HG03354 (cell line): ENCODE data around the gene PEX11G.

Source experiments
- ATAC-seq: cut with Tn5 transposase; IDR thresholded peaks from one replicate; pipeline ENCODE4 v1.9.1; 2021; ENCODE audit warnings: mild to moderate bottlenecking; ENCODE audit not compliant: unreplicated experiment, poor library complexity, severe bottlenecking

PEX11G gene

GRCh38 chr19:7522072-7522922 lies 33.5 kb upstream of the PEX11G start, which contains the start of gene MCOLN1:
MCOLN1 (plus strand) TSS chr19:7522624; CDS start chr19:7522751, 127 bp downstream.
- peak; percentile 82 for ATAC-seq

GRCh38 chr19:7521551-7522071 lies 32.8 kb upstream of the PEX11G start:
- no peak for ATAC-seq

GRCh38 chr19:7520131-7521051 lies 31.6 kb upstream of the PEX11G start:
- ATAC-seq, result no peak

- ATAC-seq, result no peak
Measured at GRCh38 chr19:7519361-7520130, 30.7 kb upstream of the PEX11G start.

GRCh38 chr19:7516878-7517277 lies 28.0 kb upstream of the PEX11G start:
- no peak for ATAC-seq

- no peak for ATAC-seq
Measured at GRCh38 chr19:7516333-7516732, 27.5 kb upstream of the PEX11G start.

GRCh38 chr19:7515645-7516151 lies 26.9 kb upstream of the PEX11G start, which contains the start of gene ZNF358:
ZNF358 (plus strand) TSS chr19:7516103; CDS start chr19:7519243, 3,140 bp downstream.
- ATAC-seq, result no peak

- no peak for ATAC-seq
Measured at GRCh38 chr19:7515110-7515644, 26.3 kb upstream of the PEX11G start.

GRCh38 chr19:7513809-7514642 lies 25.2 kb upstream of the PEX11G start:
- no peak for ATAC-seq

- ATAC-seq, result no peak
Measured at GRCh38 chr19:7512400-7512851, 23.6 kb upstream of the PEX11G start.

- ATAC-seq, result no peak
Measured at GRCh38 chr19:7509625-7510024, 20.8 kb upstream of the PEX11G start.

GRCh38 chr19:7507884-7508283 lies 19.0 kb upstream of the PEX11G start:
- no peak for ATAC-seq

- no peak for ATAC-seq
Measured at GRCh38 chr19:7506385-7507328, 17.8 kb upstream of the PEX11G start.

- ATAC-seq, result no peak
Measured at GRCh38 chr19:7505682-7506384, 17.0 kb upstream of the PEX11G start.

- ATAC-seq, result no peak
Measured at GRCh38 chr19:7505288-7505681, 16.4 kb upstream of the PEX11G start.

- no peak for ATAC-seq
Measured at GRCh38 chr19:7504684-7505083, 15.8 kb upstream of the PEX11G start.
